Measurements from ENCODE around the gene RIPPLY3.
"Not testable (repeated sequence)": the region's sequence is repeated elsewhere in the genome, so short reads cannot be mapped to it uniquely, and the experiment has no call there.

RIPPLY3 gene

GRCh38 chr21:37044643-37045042 lies 38.1 kb downstream of the RIPPLY3 start:
- no peaks in the 10 kb centered on the region for H3K79me2 ChIP-seq (ENCODE audit: control insufficient read depth, insufficient read depth, low read length, unreplicated experiment)
- H3K27ac ChIP-seq (ENCODE audit: low read depth, low read length), result no peak overlapping the region
- H3K27me3 ChIP-seq (ENCODE audit: insufficient read depth, low read length), result no peaks in the 10 kb centered on the region
- H2AFZ ChIP-seq (ENCODE audit: low read length, unreplicated experiment), result no peak overlapping the region
- no peaks in the 10 kb centered on the region for H3K4me1 ChIP-seq (ENCODE audit: control insufficient read depth, insufficient read depth, low read length, unreplicated experiment)
- H3K36me3 ChIP-seq (ENCODE audit: insufficient read depth, low read length), result no peaks in the 10 kb centered on the region
- no peak overlapping the region for H3K4me3 ChIP-seq (ENCODE audit: low read depth, low read length)

- H3K36me3 ChIP-seq (ENCODE audit: insufficient read depth, low read length), result no peaks in the 10 kb centered on the region
- H3K27me3 ChIP-seq (ENCODE audit: insufficient read depth, low read length), result no peaks in the 10 kb centered on the region
- H3K4me3 ChIP-seq (ENCODE audit: low read depth, low read length), result no peak overlapping the region
- H2AFZ ChIP-seq (ENCODE audit: low read length, unreplicated experiment), result no peak overlapping the region
- H3K27ac ChIP-seq (ENCODE audit: low read depth, low read length), result no peak overlapping the region
- no peaks in the 10 kb centered on the region for H3K4me1 ChIP-seq (ENCODE audit: control insufficient read depth, insufficient read depth, low read length, unreplicated experiment)
- H3K79me2 ChIP-seq (ENCODE audit: control insufficient read depth, insufficient read depth, low read length, unreplicated experiment), result no peaks in the 10 kb centered on the region
These were observed 38.6 kb downstream of the RIPPLY3 start for GRCh38 chr21:37045149-37045548.

- H3K79me2 ChIP-seq (ENCODE audit: control insufficient read depth, insufficient read depth, low read length, unreplicated experiment), result no peaks in the 10 kb centered on the region
- H3K27me3 ChIP-seq (ENCODE audit: insufficient read depth, low read length), result no peaks in the 10 kb centered on the region
- H3K4me1 ChIP-seq (ENCODE audit: control insufficient read depth, insufficient read depth, low read length, unreplicated experiment), result no peaks in the 10 kb centered on the region
- H3K4me3 ChIP-seq (ENCODE audit: low read depth, low read length), result no peak overlapping the region
- no peaks in the 10 kb centered on the region for H3K36me3 ChIP-seq (ENCODE audit: insufficient read depth, low read length)
- H2AFZ ChIP-seq (ENCODE audit: low read length, unreplicated experiment), result no peak overlapping the region
- no peak overlapping the region for H3K27ac ChIP-seq (ENCODE audit: low read depth, low read length)
These were observed 39.1 kb downstream of the RIPPLY3 start for GRCh38 chr21:37045556-37045955.

- no peak overlapping the region for H3K4me3 ChIP-seq (ENCODE audit: low read depth, low read length)
- H3K27me3 ChIP-seq (ENCODE audit: insufficient read depth, low read length), result no peaks in the 10 kb centered on the region
- no peaks in the 10 kb centered on the region for H3K4me1 ChIP-seq (ENCODE audit: control insufficient read depth, insufficient read depth, low read length, unreplicated experiment)
- no peaks in the 10 kb centered on the region for H3K36me3 ChIP-seq (ENCODE audit: insufficient read depth, low read length)
- no peaks in the 10 kb centered on the region for H3K79me2 ChIP-seq (ENCODE audit: control insufficient read depth, insufficient read depth, low read length, unreplicated experiment)
- no peak overlapping the region for H2AFZ ChIP-seq (ENCODE audit: low read length, unreplicated experiment)
- H3K27ac ChIP-seq (ENCODE audit: low read depth, low read length), result no peak overlapping the region
These were observed 40.6 kb downstream of the RIPPLY3 start for GRCh38 chr21:37047079-37047478.

GRCh38 chr21:37049741-37050140 lies 43.2 kb downstream of the RIPPLY3 start:
- H3K79me2 ChIP-seq (ENCODE audit: control insufficient read depth, insufficient read depth, low read length, unreplicated experiment); H3K27me3 ChIP-seq (ENCODE audit: insufficient read depth, low read length); H3K27ac ChIP-seq (ENCODE audit: low read depth, low read length); H3K4me3 ChIP-seq (ENCODE audit: low read depth, low read length); H2AFZ ChIP-seq (ENCODE audit: low read length, unreplicated experiment); H3K36me3 ChIP-seq (ENCODE audit: insufficient read depth, low read length); H3K4me1 ChIP-seq (ENCODE audit: control insufficient read depth, insufficient read depth, low read length, unreplicated experiment): not testable (repeated sequence)

GRCh38 chr21:37055271-37055855 lies 48.9 kb downstream of the RIPPLY3 start:
- Histone ChIP-seq H2AFZ (ENCODE audit: low read length, unreplicated experiment) (no peak overlapping the region), H3K4me1 (ENCODE audit: control insufficient read depth, insufficient read depth, low read length, unreplicated experiment) (peaks cover 5% of the 10 kb centered on the region), H3K79me2 (ENCODE audit: control insufficient read depth, insufficient read depth, low read length, unreplicated experiment) (no peaks in the 10 kb centered on the region), H3K36me3 (ENCODE audit: insufficient read depth, low read length) (no peaks in the 10 kb centered on the region), H3K4me3 (ENCODE audit: low read depth, low read length) (no peak overlapping the region), H3K27me3 (ENCODE audit: insufficient read depth, low read length) (no peaks in the 10 kb centered on the region), H3K27ac (ENCODE audit: low read depth, low read length) (no peak overlapping the region)

GRCh38 chr21:37057614-37058013 lies 51.1 kb downstream of the RIPPLY3 start:
- Histone ChIP-seq H3K27me3 (ENCODE audit: insufficient read depth, low read length) (no peaks in the 10 kb centered on the region), H2AFZ (ENCODE audit: low read length, unreplicated experiment) (no peak overlapping the region), H3K79me2 (ENCODE audit: control insufficient read depth, insufficient read depth, low read length, unreplicated experiment) (no peaks in the 10 kb centered on the region), H3K4me3 (ENCODE audit: low read depth, low read length) (no peak overlapping the region), H3K4me1 (ENCODE audit: control insufficient read depth, insufficient read depth, low read length, unreplicated experiment) (peaks cover 28% of the 10 kb centered on the region), H3K27ac (ENCODE audit: low read depth, low read length) (no peak overlapping the region), H3K36me3 (ENCODE audit: insufficient read depth, low read length) (no peaks in the 10 kb centered on the region)

GRCh38 chr21:37058261-37058660 lies 51.8 kb downstream of the RIPPLY3 start:
- Histone ChIP-seq H3K4me3 (ENCODE audit: low read depth, low read length) (no peak overlapping the region), H3K27me3 (ENCODE audit: insufficient read depth, low read length) (no peaks in the 10 kb centered on the region), H2AFZ (ENCODE audit: low read length, unreplicated experiment) (no peak overlapping the region), H3K79me2 (ENCODE audit: control insufficient read depth, insufficient read depth, low read length, unreplicated experiment) (no peaks in the 10 kb centered on the region), H3K27ac (ENCODE audit: low read depth, low read length) (no peak overlapping the region), H3K36me3 (ENCODE audit: insufficient read depth, low read length) (no peaks in the 10 kb centered on the region), H3K4me1 (ENCODE audit: control insufficient read depth, insufficient read depth, low read length, unreplicated experiment) (peaks cover 29% of the 10 kb centered on the region)

GRCh38 chr21:37059181-37059580 lies 52.7 kb downstream of the RIPPLY3 start:
- no peaks in the 10 kb centered on the region for H3K36me3 ChIP-seq (ENCODE audit: insufficient read depth, low read length)
- H3K4me1 ChIP-seq (ENCODE audit: control insufficient read depth, insufficient read depth, low read length, unreplicated experiment), result peaks cover 29% of the 10 kb centered on the region
- H2AFZ ChIP-seq (ENCODE audit: low read length, unreplicated experiment), result no peak overlapping the region
- no peak overlapping the region for H3K27ac ChIP-seq (ENCODE audit: low read depth, low read length)
- H3K4me3 ChIP-seq (ENCODE audit: low read depth, low read length), result no peak overlapping the region
- H3K79me2 ChIP-seq (ENCODE audit: control insufficient read depth, insufficient read depth, low read length, unreplicated experiment), result no peaks in the 10 kb centered on the region
- H3K27me3 ChIP-seq (ENCODE audit: insufficient read depth, low read length), result no peaks in the 10 kb centered on the region

- peaks cover 4% of the 10 kb centered on the region; the same call in 1 of the 2 replicates for H3K36me3 ChIP-seq (ENCODE audit: insufficient read depth, low read length)
- no peak overlapping the region for H2AFZ ChIP-seq (ENCODE audit: low read length, unreplicated experiment)
- H3K27ac ChIP-seq (ENCODE audit: low read depth, low read length), result peak overlapping the region; percentile 83
- peaks cover 29% of the 10 kb centered on the region for H3K4me1 ChIP-seq (ENCODE audit: control insufficient read depth, insufficient read depth, low read length, unreplicated experiment)
- H3K79me2 ChIP-seq (ENCODE audit: control insufficient read depth, insufficient read depth, low read length, unreplicated experiment), result no peaks in the 10 kb centered on the region
- no peaks in the 10 kb centered on the region for H3K27me3 ChIP-seq (ENCODE audit: insufficient read depth, low read length)
- H3K4me3 ChIP-seq (ENCODE audit: low read depth, low read length), result no peak overlapping the region
These were observed 53.8 kb downstream of the RIPPLY3 start for GRCh38 chr21:37060296-37060695.

- Histone ChIP-seq H3K4me3 (ENCODE audit: low read depth, low read length) (no peak overlapping the region), H3K36me3 (ENCODE audit: insufficient read depth, low read length) (peaks cover 9% of the 10 kb centered on the region), H2AFZ (ENCODE audit: low read length, unreplicated experiment) (no peak overlapping the region), H3K27ac (ENCODE audit: low read depth, low read length) (peak overlapping the region; percentile 83), H3K79me2 (ENCODE audit: control insufficient read depth, insufficient read depth, low read length, unreplicated experiment) (no peaks in the 10 kb centered on the region), H3K4me1 (ENCODE audit: control insufficient read depth, insufficient read depth, low read length, unreplicated experiment) (peaks cover 29% of the 10 kb centered on the region), H3K27me3 (ENCODE audit: insufficient read depth, low read length) (no peaks in the 10 kb centered on the region)
These were observed 55.6 kb downstream of the RIPPLY3 start for GRCh38 chr21:37061926-37062592.
